Retinal pigment epithelial cell (primary cell): ENCODE measurements around the gene BFSP2.

Experiments used
- DNase-seq: peaks from one replicate; pipeline ENCODE4 v3.0.0-alpha.2; 2010; ENCODE audit warnings: low read depth
- H3K4me3 ChIP-seq: 2 replicates; pipeline ENCODE4 v1.5.1; 2011; ENCODE audit warnings: mild to moderate bottlenecking, low read length, control low read depth, moderate library complexity
- CTCF ChIP-seq: conservative IDR thresholded peaks from 2 replicates; pipeline ENCODE4 v1.5.1; 2011; ENCODE audit warnings: low read depth, low read length, control low read depth, inconsistent platforms

Gene BFSP2

GRCh38 chr3:133374708-133375402 is 25.0 kb upstream of the BFSP2 start:
- DNase-seq, result no peak
- H3K4me3 ChIP-seq, result no peak overlapping the region
- TF ChIP-seq CTCF, result no peak

GRCh38 chr3:133375403-133375745 is 24.5 kb upstream of the BFSP2 start:
- DNase-seq, result no peak
- no peak overlapping the region for H3K4me3 ChIP-seq
- TF ChIP-seq CTCF, result no peak

- DNase-seq, result no peak
- peak; percentile 22 for TF ChIP-seq CTCF
- no peak overlapping the region for H3K4me3 ChIP-seq
Observed at GRCh38 chr3:133376810-133377209, 23.0 kb upstream of the BFSP2 start.

- H3K4me3 ChIP-seq, result no peak overlapping the region
- no peak for DNase-seq
- TF ChIP-seq CTCF, result peak; percentile 70
Observed at GRCh38 chr3:133377396-133377795, 22.5 kb upstream of the BFSP2 start.

GRCh38 chr3:133379926-133380325 is 19.9 kb upstream of the BFSP2 start:
- TF ChIP-seq CTCF, result no peak
- no peak overlapping the region for H3K4me3 ChIP-seq
- no peak for DNase-seq

GRCh38 chr3:133380481-133381225 is 19.2 kb upstream of the BFSP2 start:
- H3K4me3 ChIP-seq, result no peak overlapping the region
- no peak for TF ChIP-seq CTCF
- no peak for DNase-seq
